Adipocyte (in vitro differentiated cells): ENCODE data around the gene CFAP107.

Experiments used
- DNase-seq: peaks from one replicate; pipeline ENCODE4 v3.0.0-alpha.2; 2015; ENCODE audit warnings: low read depth
- H3K27me3 ChIP-seq: replicated peaks from 2 replicates; pipeline ENCODE4 v1.7.0; 2013; ENCODE audit warnings: mild to moderate bottlenecking, low read length, moderate library complexity; ENCODE audit not compliant: control insufficient read depth, insufficient read depth
- H3K36me3 ChIP-seq: 2 replicates; pipeline ENCODE4 v1.7.0; 2013; ENCODE audit warnings: low read length, mild to moderate bottlenecking, moderate library complexity; ENCODE audit not compliant: control insufficient read depth, insufficient read depth, severe bottlenecking
- H3K4me1 ChIP-seq: 2 replicates; pipeline ENCODE4 v1.7.0; 2013; ENCODE audit warnings: mild to moderate bottlenecking, low read length, moderate library complexity; ENCODE audit not compliant: control insufficient read depth, insufficient read depth
- H3K4me3 ChIP-seq: 2 replicates; pipeline ENCODE4 v1.7.0; 2013; ENCODE audit warnings: mild to moderate bottlenecking, low read length, moderate library complexity
- H3K9ac ChIP-seq: 2 replicates; pipeline ENCODE4 v1.7.0; 2013; ENCODE audit warnings: mild to moderate bottlenecking, low read length, moderate library complexity
- H3K9me3 ChIP-seq: 2 replicates; pipeline ENCODE4 v1.7.0; 2013; ENCODE audit warnings: mild to moderate bottlenecking, low read length, moderate library complexity; ENCODE audit not compliant: control insufficient read depth

CFAP107 gene

DNA sequence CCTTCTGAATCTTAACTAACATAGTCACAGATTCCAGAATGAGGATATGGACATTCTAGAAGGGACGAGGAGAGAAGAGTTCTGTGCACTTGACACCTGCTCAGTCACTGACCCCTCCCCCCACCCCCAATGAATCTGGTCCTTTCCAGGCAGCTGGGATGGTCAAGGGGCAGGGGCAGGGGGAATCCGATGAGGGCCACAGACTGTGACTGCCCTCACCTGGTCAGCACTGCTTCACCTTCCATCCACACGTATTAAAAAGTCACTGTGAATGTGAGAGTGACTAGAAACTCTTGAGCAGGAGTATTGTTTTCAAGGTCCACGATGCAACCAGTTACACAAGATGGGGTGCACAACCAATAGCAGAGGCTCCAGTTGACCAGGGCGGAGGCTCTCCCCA is 18.0 kb downstream of the CFAP107 start:
- H3K9ac ChIP-seq, result no peak overlapping the region
- H3K4me1 ChIP-seq, result no peaks in the 10 kb centered on the region
- H3K4me3 ChIP-seq, result no peak overlapping the region
- DNase-seq, result no peak
- H3K36me3 ChIP-seq, result no peaks in the 10 kb centered on the region
- H3K9me3 ChIP-seq, result peaks cover 7% of the 10 kb centered on the region
- H3K27me3 ChIP-seq, result peaks cover 28% of the 10 kb centered on the region

GRCh38 chr1:12769031-12769430 is 23.0 kb downstream of the CFAP107 start:
- Histone ChIP-seq H3K4me3 (no peak overlapping the region), H3K27me3 (peaks cover 45% of the 10 kb centered on the region), H3K9ac (no peak overlapping the region), H3K4me1 (no peaks in the 10 kb centered on the region), H3K9me3 (peaks cover 13% of the 10 kb centered on the region), H3K36me3 (no peaks in the 10 kb centered on the region)
- DNase-seq, result no peak

- Histone ChIP-seq H3K9me3 (peaks cover 20% of the 10 kb centered on the region), H3K4me1 (no peaks in the 10 kb centered on the region), H3K27me3 (peaks cover 45% of the 10 kb centered on the region), H3K9ac (no peak overlapping the region), H3K36me3 (no peaks in the 10 kb centered on the region), H3K4me3 (no peak overlapping the region)
- no peak for DNase-seq
Observed at GRCh38 chr1:12769976-12770505, 24.0 kb downstream of the CFAP107 start.

DNA sequence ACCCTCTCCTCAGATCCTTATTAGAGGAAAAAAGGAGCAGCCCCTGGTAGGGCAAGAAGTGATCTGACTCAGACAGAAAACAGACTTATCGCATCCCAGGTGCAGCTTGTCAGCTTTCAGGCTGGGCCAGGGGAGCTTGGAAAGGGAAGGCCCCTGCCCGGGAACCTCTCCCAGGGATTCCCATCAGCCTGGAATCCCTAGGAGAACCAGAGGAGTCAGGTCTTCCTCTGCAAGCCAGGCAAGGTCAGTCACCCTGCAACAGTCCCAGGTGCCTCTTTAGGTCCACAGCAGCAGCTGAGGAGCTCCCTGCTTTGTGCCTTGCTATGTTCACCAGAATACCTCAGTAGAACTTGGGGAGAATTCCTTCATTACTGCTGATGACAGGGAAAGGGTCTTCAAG is 24.6 kb downstream of the CFAP107 start:
- Histone ChIP-seq H3K4me3 (no peak overlapping the region), H3K27me3 (peaks cover 49% of the 10 kb centered on the region), H3K36me3 (no peaks in the 10 kb centered on the region), H3K9me3 (peaks cover 20% of the 10 kb centered on the region), H3K4me1 (no peaks in the 10 kb centered on the region), H3K9ac (no peak overlapping the region)
- no peak for DNase-seq

GRCh38 chr1:12771186-12771585 is 25.2 kb downstream of the CFAP107 start:
- Histone ChIP-seq H3K9me3 (peaks cover 20% of the 10 kb centered on the region), H3K4me3 (no peak overlapping the region), H3K4me1 (no peaks in the 10 kb centered on the region), H3K27me3 (peaks cover 52% of the 10 kb centered on the region), H3K9ac (no peak overlapping the region), H3K36me3 (no peaks in the 10 kb centered on the region)
- no peak for DNase-seq

- H3K27me3 ChIP-seq, result peaks cover 50% of the 10 kb centered on the region
- peaks cover 17% of the 10 kb centered on the region for H3K9me3 ChIP-seq
- H3K9ac ChIP-seq, result no peak overlapping the region
- no peak overlapping the region for H3K4me3 ChIP-seq
- no peaks in the 10 kb centered on the region for H3K4me1 ChIP-seq
- no peaks in the 10 kb centered on the region for H3K36me3 ChIP-seq
- DNase-seq, result no peak
Observed at GRCh38 chr1:12772520-12772919, 26.5 kb downstream of the CFAP107 start.

DNA sequence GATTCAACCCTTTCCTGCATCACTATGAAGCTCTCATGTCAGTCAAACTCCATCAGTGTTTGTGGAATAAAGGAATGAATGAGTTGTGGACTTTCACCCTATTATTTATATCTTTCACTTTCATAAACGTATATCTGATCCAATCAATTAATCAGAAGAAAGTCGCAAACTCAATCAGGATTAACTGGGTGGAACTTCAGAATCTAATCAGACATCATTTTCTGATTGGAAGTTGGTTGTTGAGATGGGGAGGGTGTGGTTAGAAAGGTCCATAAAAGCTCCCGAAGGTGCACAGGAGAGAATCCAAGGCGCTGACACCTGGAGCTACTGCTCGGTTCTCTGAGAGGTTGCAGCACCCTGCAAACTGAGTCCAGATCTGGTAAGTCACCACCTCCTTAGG is 27.4 kb downstream of the CFAP107 start, which contains the start of gene PRAMEF12:
PRAMEF12 (plus strand) TSS at position 301 of the 400 bp plus-strand sequence. CDS start 1,130 bp downstream, outside the sequence.
- H3K4me3 ChIP-seq, result no peak within 1 kb of the TSS
- H3K9ac ChIP-seq, result no peak within 1 kb of the TSS
- no peak for DNase-seq
- no peaks in the 10 kb centered on the region for H3K36me3 ChIP-seq
- H3K9me3 ChIP-seq, result peaks cover 13% of the 10 kb centered on the region
- H3K27me3 ChIP-seq, result peaks cover 47% of the 10 kb centered on the region
- no peaks in the 10 kb centered on the region for H3K4me1 ChIP-seq

DNA sequence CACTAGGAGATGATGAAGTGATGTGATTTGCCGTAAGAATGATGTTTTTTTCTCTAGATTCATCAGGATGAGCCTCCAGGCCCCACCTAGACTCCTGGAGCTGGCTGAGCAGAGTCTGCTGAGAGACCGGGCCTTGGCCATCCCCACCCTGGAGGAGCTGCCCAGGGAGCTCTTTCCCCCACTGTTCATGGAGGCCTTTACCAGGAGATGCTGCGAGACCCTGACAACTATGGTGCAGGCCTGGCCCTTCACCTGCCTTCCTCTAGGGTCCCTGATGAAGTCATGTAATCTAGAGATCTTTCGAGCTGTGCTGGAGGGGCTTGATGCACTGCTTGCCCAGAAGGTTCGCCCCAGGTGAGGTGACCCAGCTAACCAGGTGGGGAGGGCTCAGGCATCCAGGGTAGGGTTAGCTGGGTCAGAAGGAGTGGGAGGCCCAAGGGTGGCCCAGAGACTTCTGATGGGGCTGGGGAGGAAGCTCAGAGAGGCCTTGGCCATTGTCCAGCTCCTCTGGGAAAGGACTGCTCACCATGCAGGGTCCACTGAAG is 28.9 kb downstream of the CFAP107 start:
- Histone ChIP-seq H3K36me3 (no peaks in the 10 kb centered on the region), H3K4me1 (no peaks in the 10 kb centered on the region), H3K27me3 (peaks cover 37% of the 10 kb centered on the region), H3K9ac (no peak overlapping the region), H3K4me3 (no peak overlapping the region), H3K9me3 (peaks cover 13% of the 10 kb centered on the region)
- DNase-seq, result no peak

GRCh38 chr1:12775443-12775842 is 29.4 kb downstream of the CFAP107 start:
- Histone ChIP-seq H3K4me1 (no peaks in the 10 kb centered on the region), H3K9me3 (peaks cover 13% of the 10 kb centered on the region), H3K27me3 (peaks cover 37% of the 10 kb centered on the region), H3K9ac (no peak overlapping the region), H3K36me3 (no peaks in the 10 kb centered on the region), H3K4me3 (no peak overlapping the region)
- no peak for DNase-seq

DNA sequence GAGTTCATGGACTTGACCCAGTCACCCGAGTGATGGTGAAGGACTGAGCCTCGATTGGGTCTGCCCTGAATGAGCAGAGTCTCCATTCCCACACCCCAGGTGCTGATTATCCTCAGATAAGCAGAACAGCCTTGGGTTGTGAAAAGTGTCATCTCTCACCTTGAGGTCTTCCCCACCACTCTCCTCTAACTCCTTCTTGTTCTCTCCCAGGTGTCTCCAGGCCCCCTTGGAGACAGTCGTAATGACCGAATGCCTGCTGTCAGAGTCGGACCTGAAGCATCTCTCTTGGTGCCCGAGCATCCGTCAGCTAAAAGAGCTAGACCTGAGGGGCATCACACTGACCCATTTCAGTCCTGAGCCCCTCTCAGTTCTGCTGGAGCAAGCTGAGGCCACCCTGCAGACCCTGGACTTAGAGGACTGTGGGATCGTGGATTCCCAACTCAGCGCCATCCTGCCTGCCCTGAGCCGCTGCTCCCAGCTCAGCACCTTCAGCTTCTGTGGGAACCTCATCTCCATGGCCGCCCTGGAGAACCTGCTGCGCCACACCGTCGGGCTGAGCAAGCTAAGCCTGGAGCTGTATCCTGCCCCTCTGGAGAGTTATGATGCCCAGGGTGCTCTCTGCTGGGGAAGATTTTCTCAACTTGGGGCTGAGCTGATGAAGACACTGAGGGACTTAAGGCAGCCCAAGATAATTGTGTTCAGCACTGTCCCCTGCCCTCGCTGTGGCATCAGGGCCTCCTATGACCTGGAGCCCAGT is 31.0 kb downstream of the CFAP107 start:
- Histone ChIP-seq H3K36me3 (no peaks in the 10 kb centered on the region), H3K9ac (no peak overlapping the region), H3K4me3 (no peak overlapping the region), H3K4me1 (no peaks in the 10 kb centered on the region), H3K9me3 (peaks cover 13% of the 10 kb centered on the region), H3K27me3 (peaks cover 25% of the 10 kb centered on the region)
- DNase-seq, result no peak

DNA sequence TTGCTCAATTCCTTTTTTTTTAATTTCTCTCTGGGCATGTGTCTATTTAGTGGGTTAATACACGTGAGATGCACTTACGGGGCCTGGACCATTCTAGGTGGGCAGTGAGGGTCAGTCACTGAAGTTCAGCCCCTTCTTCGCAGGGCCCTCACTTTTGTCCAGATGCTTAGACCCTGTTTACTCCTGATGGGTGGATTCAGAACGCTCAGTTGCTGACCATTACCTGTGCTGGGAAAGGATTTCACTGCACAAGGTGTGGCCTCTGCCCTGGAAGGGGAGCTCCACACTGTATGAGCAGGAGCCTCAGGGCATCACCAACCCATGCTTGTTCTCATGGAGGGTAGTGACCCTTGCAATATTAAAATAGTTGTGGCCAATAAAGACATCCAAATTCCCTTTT is 32.1 kb downstream of the CFAP107 start:
- no peak for DNase-seq
- Histone ChIP-seq H3K9ac (no peak overlapping the region), H3K9me3 (peaks cover 13% of the 10 kb centered on the region), H3K27me3 (peaks cover 15% of the 10 kb centered on the region), H3K4me1 (no peaks in the 10 kb centered on the region), H3K36me3 (no peaks in the 10 kb centered on the region), H3K4me3 (no peak overlapping the region)
